ENCODE results near the gene MVB12B. TPM values are rescaled to one million over a fixed set of nuclear protein-coding genes. Genes with fewer than 3 reads are reported as not detected.

Gene MVB12B
- total and polyA plus RNA-seq, 2 of the 8 experiments (the other 6 are each of a cell fraction or from before 2014, with no cell fraction given), result 2.6 to 5.0 TPM

DNA sequence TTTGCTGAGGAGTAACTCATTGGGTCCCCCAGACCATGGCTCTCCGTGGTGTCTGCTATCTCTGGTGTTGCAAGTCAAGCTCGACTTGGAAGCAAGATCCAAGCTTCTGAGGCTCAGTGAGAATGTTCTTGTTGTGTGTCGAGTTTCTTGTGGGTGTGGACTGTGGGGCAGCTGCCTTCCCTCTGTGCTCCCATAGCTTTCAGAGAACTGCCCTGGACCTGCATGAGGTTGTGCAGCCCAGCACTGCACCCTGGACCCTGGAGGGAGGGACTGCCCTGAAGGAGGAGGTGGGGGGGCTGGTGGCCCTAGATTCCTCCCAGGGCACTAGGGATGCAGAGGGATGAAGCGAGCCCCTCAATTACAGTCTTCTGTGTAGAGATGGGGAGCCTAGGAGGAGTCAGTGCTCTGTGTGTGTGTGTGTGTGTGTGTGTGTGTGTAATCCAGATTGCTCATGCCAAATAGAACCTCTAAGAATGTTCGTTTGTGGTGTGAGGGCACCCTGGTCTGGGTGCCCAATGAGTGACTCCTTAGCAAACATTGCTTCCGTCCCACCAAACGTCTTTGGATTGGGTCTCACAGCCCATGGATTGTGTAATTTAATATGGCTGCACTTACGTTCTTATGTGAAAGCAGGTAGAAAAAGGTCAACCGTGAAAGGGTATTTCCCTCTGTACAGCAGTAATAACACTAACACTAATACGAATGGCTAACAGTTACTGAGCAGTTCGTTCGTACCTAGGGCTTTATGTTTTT lies 143.8 kb downstream of the MVB12B start:
- Histone ChIP-seq H2BK5ac (ENCODE audit: low read depth, low read length) (no peak overlapping the region), H3K9ac (replicated peaks in 1 of 4; ENCODE audit: extremely low read depth in 1 of 4, low read depth in 3 of 4, low read length in 3 of 4) (no peak overlapping the region), H3K27me3 (replicated peaks in 1 of 4; ENCODE audit: control insufficient read depth in 3 of 4, extremely low read depth in 1 of 4, insufficient read depth in 3 of 4, low read length in 3 of 4) (no peaks in the 10 kb centered on the region), H4K8ac (ENCODE audit: extremely low read depth, insufficient read depth, low read length) (no peak overlapping the region), H3K79me2 (ENCODE audit: control insufficient read depth in 1 of 2, insufficient read depth in 2 of 2, low read length in 2 of 2) (no peaks in the 10 kb centered on the region), H2BK12ac (ENCODE audit: low read depth, low read length) (no peak overlapping the region), H3K9me3 (ENCODE audit: insufficient read depth in 2 of 2, low read depth in 1 of 2, low read length in 1 of 2) (no peaks in the 10 kb centered on the region), H3K14ac (ENCODE audit: insufficient read length) (no peak overlapping the region), H4K5ac (ENCODE audit: insufficient read length, low read depth, low read length) (no peak overlapping the region), H3K56ac (replicated peaks; ENCODE audit: insufficient read length, low read depth, low read length) (no peak overlapping the region), H3K4me2 (ENCODE audit: insufficient read depth in 1 of 2, low read depth in 2 of 2, low read length in 2 of 2) (no peak overlapping the region), H4K20me1 (replicated peaks in 1 of 2; ENCODE audit: control insufficient read depth in 1 of 2, insufficient read depth in 2 of 2, low read length in 2 of 2) (no peaks in the 10 kb centered on the region), H3K4me1 (replicated peaks in 1 of 4; ENCODE audit: control insufficient read depth in 3 of 4, insufficient read depth in 4 of 4, low read length in 3 of 4) (peaks cover 0 to 13% (median 3%) of the 10 kb centered on the region in 4 experiments; a peak in 3 of 7 replicates), H3K4ac (replicated peaks; ENCODE audit: insufficient read length, low read depth, low read length) (no peak overlapping the region), H3K27ac (ENCODE audit: low read depth, low read length) (no peak overlapping the region), H2BK15ac (ENCODE audit: low read length) (no peak overlapping the region), H3K23ac (ENCODE audit: insufficient read length) (no peak overlapping the region), H3K18ac (ENCODE audit: extremely low read depth, low read length) (no peak overlapping the region), H2AFZ (ENCODE audit: low read length) (no peak overlapping the region), H2BK120ac (replicated peaks; ENCODE audit: low read depth, low read length) (no peak overlapping the region), H3K36me3 (ENCODE audit: control insufficient read depth in 2 of 4, insufficient read depth in 4 of 4, low read length in 3 of 4) (no peaks in the 10 kb centered on the region), H3K23me2 (ENCODE audit: low read depth, low read length) (peaks cover 2% of the 10 kb centered on the region; the same call in 1 of the 2 replicates), H3K79me1 (ENCODE audit: low read depth, low read length) (no peaks in the 10 kb centered on the region), H3K4me3 (ENCODE audit: extremely low read depth in 1 of 4, insufficient read depth in 2 of 4, low read depth in 3 of 4, low read length in 4 of 4) (no peak overlapping the region), H2BK20ac (ENCODE audit: low read length) (no peak overlapping the region), H2AK5ac (ENCODE audit: low read depth, low read length) (no peak overlapping the region), H4K91ac (replicated peaks; ENCODE audit: insufficient read length, low read length) (no peak overlapping the region)
- no peak for FAIRE-seq
- ChIA-PET CTCF (ENCODE audit: partially characterized antibody) (interaction anchor here (0.8 to 4.4 kb wide), 6 partner anchors 9 to 40 kb away, joined by 3 to 34 read pairs (median 5); no protein-coding TSS in a partner anchor), POLR2A (ENCODE audit: partially characterized antibody) (interaction anchor here (0.9 to 1.9 kb wide), 2 partner anchors 13 to 20 kb away, joined by 3 to 5 read pairs; no protein-coding TSS in a partner anchor)
- WGBS, 2 experiments (ENCODE audit: extremely low coverage in 1 of 2, insufficient coverage in 1 of 2, insufficient read length in 1 of 2, insufficient replicate concordance in 2 of 2, low coverage in 1 of 2, low lambda C conversion rate in 2 of 2, missing lambda C conversion rate in 1 of 2), result 91% methylated on average over 12 of the region's 12 CpGs; no CpG with 5 or more reads in 1 of the 2 experiments
- no peak for DNase-seq (ENCODE audit: low read depth in 1 of 2, low spot score in 2 of 2)
- TF ChIP-seq HDAC2 (IDR thresholded peaks at IDR 0.05; ENCODE audit: borderline replicate concordance in 1 of 2, low read depth in 2 of 2, low read length in 2 of 2) (no peak), GABPA (IDR thresholded peaks at IDR 0.05; ENCODE audit: borderline replicate concordance, insufficient read depth, low read length) (no peak), EGR1 (IDR thresholded peaks at IDR 0.05; ENCODE audit: borderline replicate concordance, low read depth, low read length) (no peak), SRF (IDR thresholded peaks at IDR 0.05; ENCODE audit: low read depth, low read length) (no peak), GTF2F1 (IDR thresholded peaks at IDR 0.05; ENCODE audit: borderline replicate concordance, low read depth, low read length) (no peak), SIRT6 (IDR thresholded peaks at IDR 0.05; ENCODE audit: low read length) (no peak), ATF3 (IDR thresholded peaks at IDR 0.05; ENCODE audit: insufficient read depth, low read depth, low read length) (no peak), ZNF274 (IDR thresholded peaks at IDR 0.05; ENCODE audit: borderline replicate concordance, extremely low read depth, low read length) (no peak), JUN (IDR thresholded peaks at IDR 0.05; ENCODE audit: low read depth, low read length) (no peak), BACH1 (IDR thresholded peaks at IDR 0.05; ENCODE audit: low read length) (no peak), E2F6 (IDR thresholded peaks at IDR 0.05) (no peak)
